ENCODE data around the gene L3MBTL3.

DNA sequence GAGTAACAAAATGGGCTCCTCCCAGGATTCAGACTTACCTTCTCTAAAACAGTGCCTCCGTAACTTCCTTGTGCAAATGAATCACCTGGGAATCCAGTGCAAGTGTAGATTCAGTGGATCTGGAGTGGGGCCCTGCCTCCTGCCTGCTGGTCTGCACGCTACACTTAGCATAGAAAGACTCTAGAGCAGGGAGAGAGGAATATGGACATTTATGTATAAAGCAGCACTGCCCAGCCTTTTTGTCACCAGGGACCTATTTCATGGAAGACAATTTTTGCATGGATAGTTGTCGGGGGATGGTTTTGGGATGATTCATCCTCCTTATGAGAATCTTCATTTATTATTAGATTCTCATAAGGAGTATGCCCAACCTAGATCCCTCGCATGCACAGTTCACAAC is 42.3 kb upstream of the L3MBTL3 start:
- TF ChIP-seq, protein P1, sequence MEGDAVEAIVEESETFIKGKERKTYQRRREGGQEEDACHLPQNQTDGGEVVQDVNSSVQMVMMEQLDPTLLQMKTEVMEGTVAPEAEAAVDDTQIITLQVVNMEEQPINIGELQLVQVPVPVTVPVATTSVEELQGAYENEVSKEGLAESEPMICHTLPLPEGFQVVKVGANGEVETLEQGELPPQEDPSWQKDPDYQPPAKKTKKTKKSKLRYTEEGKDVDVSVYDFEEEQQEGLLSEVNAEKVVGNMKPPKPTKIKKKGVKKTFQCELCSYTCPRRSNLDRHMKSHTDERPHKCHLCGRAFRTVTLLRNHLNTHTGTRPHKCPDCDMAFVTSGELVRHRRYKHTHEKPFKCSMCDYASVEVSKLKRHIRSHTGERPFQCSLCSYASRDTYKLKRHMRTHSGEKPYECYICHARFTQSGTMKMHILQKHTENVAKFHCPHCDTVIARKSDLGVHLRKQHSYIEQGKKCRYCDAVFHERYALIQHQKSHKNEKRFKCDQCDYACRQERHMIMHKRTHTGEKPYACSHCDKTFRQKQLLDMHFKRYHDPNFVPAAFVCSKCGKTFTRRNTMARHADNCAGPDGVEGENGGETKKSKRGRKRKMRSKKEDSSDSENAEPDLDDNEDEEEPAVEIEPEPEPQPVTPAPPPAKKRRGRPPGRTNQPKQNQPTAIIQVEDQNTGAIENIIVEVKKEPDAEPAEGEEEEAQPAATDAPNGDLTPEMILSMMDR (IDR thresholded peaks at IDR 0.05), result no peak
- no peak for TF ChIP-seq EP300 (IDR thresholded peaks at IDR 0.05)
